SK-N-SH treated with all-trans-retinoic acid at 6 μM for 48 hours (cell line): Measurements from ENCODE around the gene APLP1.

Source experiments
- ATAC-seq: fragments of 200-7000 bp; cut with Tn5 transposase; 3 replicates; pipeline ENCODE4 v1.9.1; 2020; ENCODE audit warnings: mild to moderate bottlenecking, moderate library complexity
- ARNTL ChIP-seq: fragments of 450-650 bp; formaldehyde crosslinking; IDR thresholded peaks from 2 replicates; pipeline ENCODE4 v1.5.0; 2020; ENCODE audit warnings: low read depth, mild to moderate bottlenecking, moderate library complexity, borderline replicate concordance
- BACH2 ChIP-seq: fragments of 250-450 bp; sonication (Bioruptor Pico); IDR thresholded peaks from 2 replicates; pipeline ENCODE4 v1.9.0; 2021; ENCODE audit warnings: mild to moderate bottlenecking, borderline replicate concordance
- CSDC2 ChIP-seq: fragments of 250-450 bp; sonication (Bioruptor Pico); IDR thresholded peaks from 2 replicates; pipeline ENCODE4 v1.5.0; 2020; ENCODE audit warnings: mild to moderate bottlenecking, moderate library complexity
- CSRNP3 ChIP-seq: fragments of 250-450 bp; sonication (Bioruptor Pico); IDR thresholded peaks from 2 replicates; pipeline ENCODE4 v1.5.1; 2021; ENCODE audit warnings: mild to moderate bottlenecking, moderate library complexity
- ESRRG ChIP-seq: fragments of 250-450 bp; sonication (Bioruptor Pico); IDR thresholded peaks from 2 replicates; pipeline ENCODE4 v1.6.1; 2021; ENCODE audit warnings: mild to moderate bottlenecking
- GLIS3 ChIP-seq: fragments of 250-450 bp; sonication (Bioruptor Pico); IDR thresholded peaks from 2 replicates; pipeline ENCODE4 v1.5.0; 2020; ENCODE audit warnings: mild to moderate bottlenecking, moderate library complexity
- ISL1 ChIP-seq: fragments of 250-450 bp; sonication (Bioruptor Pico); IDR thresholded peaks from 2 replicates; pipeline ENCODE4 v2.1.2; 2022; ENCODE audit warnings: mild to moderate bottlenecking, moderate library complexity
- OSR1 ChIP-seq: fragments of 250-450 bp; sonication (Bioruptor Pico); IDR thresholded peaks from 2 replicates; pipeline ENCODE4 v1.8.0; 2022; ENCODE audit warnings: moderate library complexity, mild to moderate bottlenecking, inconsistent platforms
- POU6F1 ChIP-seq: fragments of 250-450 bp; sonication (Bioruptor Pico); IDR thresholded peaks from 2 replicates; pipeline ENCODE4 v1.8.0; 2021; ENCODE audit warnings: low read depth, mild to moderate bottlenecking, moderate library complexity, borderline replicate concordance
- PPARA ChIP-seq: fragments of 250-450 bp; sonication (Bioruptor Pico); IDR thresholded peaks from 2 replicates; pipeline ENCODE4 v1.5.0; 2020; ENCODE audit warnings: mild to moderate bottlenecking, borderline replicate concordance
- RARB ChIP-seq: fragments of 250-450 bp; sonication (Bioruptor Pico); IDR thresholded peaks from 2 replicates; pipeline ENCODE4 v1.8.0; 2021; ENCODE audit warnings: mild to moderate bottlenecking, moderate library complexity
- SNAI2 ChIP-seq: fragments of 250-450 bp; sonication (Bioruptor Pico); IDR thresholded peaks from 2 replicates; pipeline ENCODE4 v1.5.0; 2020; ENCODE audit warnings: mild to moderate bottlenecking, moderate library complexity
- TCF4 ChIP-seq: fragments of 250-450 bp; sonication (Bioruptor Pico); IDR thresholded peaks from 2 replicates; pipeline ENCODE4 v1.8.0; 2021; ENCODE audit warnings: mild to moderate bottlenecking, moderate library complexity, borderline replicate concordance
- TOX ChIP-seq: fragments of 250-450 bp; sonication (Bioruptor Pico); IDR thresholded peaks from 2 replicates; pipeline ENCODE4 v1.8.0; 2021; ENCODE audit warnings: mild to moderate bottlenecking, moderate library complexity, borderline replicate concordance
- ZC3H10 ChIP-seq: fragments of 250-450 bp; sonication (Bioruptor Pico); IDR thresholded peaks from 2 replicates; pipeline ENCODE4 v1.5.1; 2021; ENCODE audit warnings: mild to moderate bottlenecking, moderate library complexity
- ZFP3 ChIP-seq: fragments of 250-450 bp; sonication (Bioruptor Pico); IDR thresholded peaks from 2 replicates; pipeline ENCODE4 v1.5.0; 2020; ENCODE audit warnings: mild to moderate bottlenecking, moderate library complexity
- ZNF565 ChIP-seq: fragments of 450-650 bp; formaldehyde crosslinking; conservative IDR thresholded peaks from 2 replicates; pipeline ENCODE4 v1.5.0; 2020; ENCODE audit warnings: low read depth, mild to moderate bottlenecking, moderate library complexity
- ZNF70 ChIP-seq: fragments of 450-650 bp; formaldehyde crosslinking; IDR thresholded peaks from 2 replicates; pipeline ENCODE4 v1.5.0; 2020; ENCODE audit warnings: mild to moderate bottlenecking, moderate library complexity
- TF ChIP-seq, protein P1 (sequence below): fragments of 250-450 bp; sonication (Bioruptor Pico); IDR thresholded peaks from 2 replicates; pipeline ENCODE4 v1.5.1; 2020; ENCODE audit warnings: low read depth, mild to moderate bottlenecking, moderate library complexity
- TF ChIP-seq, protein P2 (sequence below): fragments of 250-450 bp; sonication (Bioruptor Pico); IDR thresholded peaks from 2 replicates; pipeline ENCODE4 v1.8.0; 2020; ENCODE audit warnings: mild to moderate bottlenecking, moderate library complexity, borderline replicate concordance
- TF ChIP-seq, protein P3 (sequence below): fragments of 250-450 bp; sonication (Bioruptor Pico); IDR thresholded peaks from 2 replicates; pipeline ENCODE4 v1.5.0; 2020; ENCODE audit warnings: mild to moderate bottlenecking, moderate library complexity

The APLP1 gene

DNA sequence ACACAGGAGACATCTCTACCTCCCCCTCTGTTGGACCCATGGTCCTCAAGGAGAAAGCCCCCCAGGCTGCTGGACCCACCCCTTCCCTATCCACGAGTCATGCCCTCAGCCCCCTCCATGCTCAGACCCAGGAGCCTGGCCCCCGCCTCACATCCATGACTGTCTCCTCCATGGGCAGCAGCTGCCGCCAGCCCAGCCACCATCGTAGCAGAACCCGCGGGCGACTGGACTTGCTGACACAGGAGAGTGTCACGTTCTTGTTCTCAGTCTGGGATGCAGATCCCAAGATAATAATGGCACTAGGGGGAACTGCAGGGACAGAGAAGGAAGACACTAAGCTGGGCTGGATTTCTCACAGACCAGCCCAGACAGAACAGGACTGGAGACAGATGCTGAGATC, 19.9 kb upstream of the APLP1 start (continued):
- TF ChIP-seq, protein P1, sequence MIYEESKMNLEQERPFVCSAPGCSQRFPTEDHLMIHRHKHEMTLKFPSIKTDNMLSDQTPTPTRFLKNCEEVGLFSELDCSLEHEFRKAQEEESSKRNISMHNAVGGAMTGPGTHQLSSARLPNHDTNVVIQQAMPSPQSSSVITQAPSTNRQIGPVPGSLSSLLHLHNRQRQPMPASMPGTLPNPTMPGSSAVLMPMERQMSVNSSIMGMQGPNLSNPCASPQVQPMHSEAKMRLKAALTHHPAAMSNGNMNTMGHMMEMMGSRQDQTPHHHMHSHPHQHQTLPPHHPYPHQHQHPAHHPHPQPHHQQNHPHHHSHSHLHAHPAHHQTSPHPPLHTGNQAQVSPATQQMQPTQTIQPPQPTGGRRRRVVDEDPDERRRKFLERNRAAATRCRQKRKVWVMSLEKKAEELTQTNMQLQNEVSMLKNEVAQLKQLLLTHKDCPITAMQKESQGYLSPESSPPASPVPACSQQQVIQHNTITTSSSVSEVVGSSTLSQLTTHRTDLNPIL (CRISPR knock-in tag) = no peak
- no peak for TF ChIP-seq ZNF70 (CRISPR knock-in tag)

GRCh38 chr19:35848919-35849505, 19.4 kb upstream of the APLP1 start:
- TF ChIP-seq SNAI2 (CRISPR knock-in tag) = no peak
- TF ChIP-seq POU6F1 (CRISPR knock-in tag) = no peak
- no peak for TF ChIP-seq ZNF70 (CRISPR knock-in tag)
- no peak for TF ChIP-seq CSDC2 (CRISPR knock-in tag)
- no peak for TF ChIP-seq RARB (CRISPR knock-in tag)
- no peak for TF ChIP-seq OSR1 (CRISPR knock-in tag)
- no peak for TF ChIP-seq ZC3H10 (CRISPR knock-in tag)
- TF ChIP-seq, protein P2, sequence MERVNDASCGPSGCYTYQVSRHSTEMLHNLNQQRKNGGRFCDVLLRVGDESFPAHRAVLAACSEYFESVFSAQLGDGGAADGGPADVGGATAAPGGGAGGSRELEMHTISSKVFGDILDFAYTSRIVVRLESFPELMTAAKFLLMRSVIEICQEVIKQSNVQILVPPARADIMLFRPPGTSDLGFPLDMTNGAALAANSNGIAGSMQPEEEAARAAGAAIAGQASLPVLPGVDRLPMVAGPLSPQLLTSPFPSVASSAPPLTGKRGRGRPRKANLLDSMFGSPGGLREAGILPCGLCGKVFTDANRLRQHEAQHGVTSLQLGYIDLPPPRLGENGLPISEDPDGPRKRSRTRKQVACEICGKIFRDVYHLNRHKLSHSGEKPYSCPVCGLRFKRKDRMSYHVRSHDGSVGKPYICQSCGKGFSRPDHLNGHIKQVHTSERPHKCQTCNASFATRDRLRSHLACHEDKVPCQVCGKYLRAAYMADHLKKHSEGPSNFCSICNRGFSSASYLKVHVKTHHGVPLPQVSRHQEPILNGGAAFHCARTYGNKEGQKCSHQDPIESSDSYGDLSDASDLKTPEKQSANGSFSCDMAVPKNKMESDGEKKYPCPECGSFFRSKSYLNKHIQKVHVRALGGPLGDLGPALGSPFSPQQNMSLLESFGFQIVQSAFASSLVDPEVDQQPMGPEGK = no peak
- no peak for TF ChIP-seq PPARA (CRISPR knock-in tag)
- TF ChIP-seq ZFP3 = no peak
- TF ChIP-seq GLIS3 = no peak
- TF ChIP-seq CSRNP3 (CRISPR knock-in tag) = no peak
- no peak for TF ChIP-seq BACH2
- no peak for TF ChIP-seq ESRRG (CRISPR knock-in tag)
- ATAC-seq = no peak

- no peak for ATAC-seq
- TF ChIP-seq, protein P3, sequence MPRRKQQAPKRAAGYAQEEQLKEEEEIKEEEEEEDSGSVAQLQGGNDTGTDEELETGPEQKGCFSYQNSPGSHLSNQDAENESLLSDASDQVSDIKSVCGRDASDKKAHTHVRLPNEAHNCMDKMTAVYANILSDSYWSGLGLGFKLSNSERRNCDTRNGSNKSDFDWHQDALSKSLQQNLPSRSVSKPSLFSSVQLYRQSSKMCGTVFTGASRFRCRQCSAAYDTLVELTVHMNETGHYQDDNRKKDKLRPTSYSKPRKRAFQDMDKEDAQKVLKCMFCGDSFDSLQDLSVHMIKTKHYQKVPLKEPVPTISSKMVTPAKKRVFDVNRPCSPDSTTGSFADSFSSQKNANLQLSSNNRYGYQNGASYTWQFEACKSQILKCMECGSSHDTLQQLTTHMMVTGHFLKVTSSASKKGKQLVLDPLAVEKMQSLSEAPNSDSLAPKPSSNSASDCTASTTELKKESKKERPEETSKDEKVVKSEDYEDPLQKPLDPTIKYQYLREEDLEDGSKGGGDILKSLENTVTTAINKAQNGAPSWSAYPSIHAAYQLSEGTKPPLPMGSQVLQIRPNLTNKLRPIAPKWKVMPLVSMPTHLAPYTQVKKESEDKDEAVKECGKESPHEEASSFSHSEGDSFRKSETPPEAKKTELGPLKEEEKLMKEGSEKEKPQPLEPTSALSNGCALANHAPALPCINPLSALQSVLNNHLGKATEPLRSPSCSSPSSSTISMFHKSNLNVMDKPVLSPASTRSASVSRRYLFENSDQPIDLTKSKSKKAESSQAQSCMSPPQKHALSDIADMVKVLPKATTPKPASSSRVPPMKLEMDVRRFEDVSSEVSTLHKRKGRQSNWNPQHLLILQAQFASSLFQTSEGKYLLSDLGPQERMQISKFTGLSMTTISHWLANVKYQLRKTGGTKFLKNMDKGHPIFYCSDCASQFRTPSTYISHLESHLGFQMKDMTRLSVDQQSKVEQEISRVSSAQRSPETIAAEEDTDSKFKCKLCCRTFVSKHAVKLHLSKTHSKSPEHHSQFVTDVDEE (CRISPR knock-in tag) = no peak
- TF ChIP-seq CSDC2 (CRISPR knock-in tag) (no peak), PPARA (CRISPR knock-in tag) (no peak), ISL1 (CRISPR knock-in tag) (no peak), ESRRG (CRISPR knock-in tag) (no peak), TOX (CRISPR knock-in tag) (no peak), ZNF70 (CRISPR knock-in tag) (no peak), ZFP3 (no peak), TCF4 (CRISPR knock-in tag) (no peak), ARNTL (CRISPR knock-in tag) (no peak), ZNF565 (no peak), POU6F1 (CRISPR knock-in tag) (no peak), OSR1 (CRISPR knock-in tag) (no peak), RARB (CRISPR knock-in tag) (no peak)
These were observed 17.0 kb upstream of the APLP1 start for GRCh38 chr19:35851213-35852028.
